Caco-2 (cell line): ENCODE results near the gene LRP1. TPM values are rescaled to one million over a fixed set of nuclear protein-coding genes. Genes with fewer than 3 reads are reported as not detected.

Source experiments
- BruUV-seq: library from RNA; stranded (reverse); fragments of 400-500 nt; replicated peaks from 2 replicates; lab custom pipeline; 2021; lab: Mats Ljungman, UMichigan
- CTCF ChIA-PET: fragments of 300-600 bp; sonication (Branson Sonifier 250); formaldehyde crosslinking; loops from one replicate; lab custom pipeline; 2022; ENCODE audit warnings: antibody characterized with exemption; lab: Charles Lee
- POLR2A ChIA-PET: fragments of 300-600 bp; sonication (Branson Sonifier 250); formaldehyde crosslinking; loops from one replicate; lab custom pipeline; 2022; ENCODE audit warnings: antibody characterized with exemption; lab: Charles Lee
- DNase-seq, 2 experiments: peaks; one replicate each; pipeline versions ENCODE4 v3.0.0 to v3.0.0-alpha.2; 2020 to 2022
- H3K27me3 ChIP-seq: replicated peaks from 2 replicates; pipeline ENCODE4 v1.6.0; 2011; ENCODE audit warnings: low read length; ENCODE audit not compliant: control insufficient read depth, insufficient read depth
- H3K36me3 ChIP-seq: 2 replicates; pipeline ENCODE4 v1.5.1; 2011; ENCODE audit warnings: low read length; ENCODE audit not compliant: control insufficient read depth, insufficient read depth
- H3K4me1 ChIP-seq: fragments of 250-450 bp; sonication (Bioruptor Pico); 2 replicates; pipeline ENCODE4 v1.5.1; 2020; ENCODE audit warnings: mild to moderate bottlenecking
- H3K4me3 ChIP-seq: 2 replicates; pipeline ENCODE4 v1.5.1; 2011; ENCODE audit warnings: low read depth, mild to moderate bottlenecking, control low read depth, low read length
- H3K9me3 ChIP-seq: fragments of 250-450 bp; sonication (Bioruptor Pico); 2 replicates; pipeline ENCODE4 v1.5.1; 2020; ENCODE audit warnings: mild to moderate bottlenecking, moderate library complexity
- H3K27ac Mint-ChIP-seq: one replicate; pipeline ENCODE4 v1.8.0; 2022; ENCODE audit warnings: mixed read lengths; ENCODE audit not compliant: unreplicated experiment
- H3K27me3 Mint-ChIP-seq: one replicate; pipeline ENCODE4 v1.8.0; 2022; ENCODE audit warnings: mixed read lengths; ENCODE audit not compliant: insufficient read depth, unreplicated experiment
- H3K36me3 Mint-ChIP-seq: one replicate; pipeline ENCODE4 v1.8.0; 2022; ENCODE audit warnings: mild to moderate bottlenecking, mixed read lengths; ENCODE audit not compliant: insufficient read depth, unreplicated experiment
- H3K4me1 Mint-ChIP-seq: one replicate; pipeline ENCODE4 v1.8.0; 2022; ENCODE audit warnings: low read depth, mixed read lengths; ENCODE audit not compliant: unreplicated experiment
- H3K4me3 Mint-ChIP-seq: one replicate; pipeline ENCODE4 v1.8.0; 2022; ENCODE audit warnings: mild to moderate bottlenecking, moderate library complexity, mixed read lengths; ENCODE audit not compliant: unreplicated experiment
- H3K9me3 Mint-ChIP-seq: one replicate; pipeline ENCODE4 v1.8.0; 2022; ENCODE audit warnings: mixed read lengths; ENCODE audit not compliant: unreplicated experiment
- intact Hi-C: fragments of 100-400 bp; cut with micrococcal nuclease; formaldehyde crosslinking; loops from one replicate; pipeline ENCODE4 v1.10.0; 2022; ENCODE audit not compliant: unreplicated experiment
- total RNA-seq: library from RNA; stranded (reverse); gene quantifications from 2 replicates; pipeline ENCODE4 v1.2.3, GENCODE V29; 2022
- TF ChIP-seq, protein P1 (sequence below), 2 experiments: fragments of 200-600 bp in 1 of 2; IDR thresholded peaks; 1 replicate in 1 of 2; 2 replicates in 1 of 2; pipeline versions ENCODE4 v1.5.1 to v1.8.0; 2011 to 2022; ENCODE audit warnings: antibody characterized with exemption in 1 of 2, control low read depth in 1 of 2, inconsistent platforms in 1 of 2, low read depth in 1 of 2, low read length in 1 of 2, mild to moderate bottlenecking in 1 of 2, moderate library complexity in 1 of 2; ENCODE audit not compliant: insufficient read depth in 1 of 2, severe bottlenecking in 1 of 2, unreplicated experiment in 1 of 2

LRP1 gene
- total RNA-seq, 1 experiment from 2014 or later, result 111 TPM

DNA sequence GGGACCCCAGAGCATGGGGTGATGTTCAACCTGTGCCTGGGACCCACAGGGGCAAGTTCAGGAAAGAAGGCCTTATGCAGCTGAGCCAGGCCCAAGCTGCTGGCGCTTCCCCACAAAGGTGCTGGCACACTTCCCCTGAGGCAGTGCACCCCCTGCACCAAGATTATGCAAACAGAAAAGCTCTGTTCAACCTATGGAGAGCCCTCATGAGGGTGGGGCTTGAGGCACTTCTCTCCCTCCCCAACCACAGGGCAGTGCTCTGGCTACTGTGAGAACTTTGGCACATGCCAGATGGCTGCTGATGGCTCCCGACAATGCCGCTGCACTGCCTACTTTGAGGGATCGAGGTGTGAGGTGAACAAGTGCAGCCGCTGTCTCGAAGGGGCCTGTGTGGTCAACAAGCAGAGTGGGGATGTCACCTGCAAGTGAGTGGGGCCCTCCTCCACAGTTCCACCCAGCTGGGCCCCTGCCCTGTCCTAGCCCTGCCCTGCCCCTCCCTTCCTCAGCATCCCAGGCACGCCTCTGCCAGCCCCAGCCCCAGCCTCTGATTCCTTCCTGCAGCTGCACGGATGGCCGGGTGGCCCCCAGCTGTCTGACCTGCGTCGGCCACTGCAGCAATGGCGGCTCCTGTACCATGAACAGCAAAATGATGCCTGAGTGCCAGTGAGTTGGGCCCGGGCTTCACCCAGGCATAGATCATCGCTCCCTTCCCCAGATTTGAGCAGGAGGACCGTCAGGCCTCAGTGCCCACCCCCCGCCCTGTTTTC lies 82.8 kb downstream of the LRP1 start:
- Histone ChIP-seq H3K36me3 (no peaks in the 10 kb centered on the region; the same call in none of the 2 replicates), H3K9me3 (no peaks in the 10 kb centered on the region), H3K27me3 (peaks cover 3% of the 10 kb centered on the region; the same call in 1 of the 2 replicates), H3K4me1 (peaks cover 19% of the 10 kb centered on the region), H3K4me3 (no peak overlapping the region)
- H3K36me3 Mint-ChIP-seq, result peaks cover 53% of the 10 kb centered on the region
- BruUV-seq, result no TSS peak
- CTCF ChIA-PET, result no interaction called here
- H3K27ac Mint-ChIP-seq, result no peak overlapping the region
- peaks cover 10% of the 10 kb centered on the region for H3K27me3 Mint-ChIP-seq
- POLR2A ChIA-PET, result no interaction called here
- intact Hi-C loops, result no loop called here
- DNase-seq, result no peak
- no peaks in the 10 kb centered on the region for H3K9me3 Mint-ChIP-seq
- peaks cover 22% of the 10 kb centered on the region for H3K4me1 Mint-ChIP-seq
- H3K4me3 Mint-ChIP-seq, result no peak overlapping the region
- TF ChIP-seq, protein P1, sequence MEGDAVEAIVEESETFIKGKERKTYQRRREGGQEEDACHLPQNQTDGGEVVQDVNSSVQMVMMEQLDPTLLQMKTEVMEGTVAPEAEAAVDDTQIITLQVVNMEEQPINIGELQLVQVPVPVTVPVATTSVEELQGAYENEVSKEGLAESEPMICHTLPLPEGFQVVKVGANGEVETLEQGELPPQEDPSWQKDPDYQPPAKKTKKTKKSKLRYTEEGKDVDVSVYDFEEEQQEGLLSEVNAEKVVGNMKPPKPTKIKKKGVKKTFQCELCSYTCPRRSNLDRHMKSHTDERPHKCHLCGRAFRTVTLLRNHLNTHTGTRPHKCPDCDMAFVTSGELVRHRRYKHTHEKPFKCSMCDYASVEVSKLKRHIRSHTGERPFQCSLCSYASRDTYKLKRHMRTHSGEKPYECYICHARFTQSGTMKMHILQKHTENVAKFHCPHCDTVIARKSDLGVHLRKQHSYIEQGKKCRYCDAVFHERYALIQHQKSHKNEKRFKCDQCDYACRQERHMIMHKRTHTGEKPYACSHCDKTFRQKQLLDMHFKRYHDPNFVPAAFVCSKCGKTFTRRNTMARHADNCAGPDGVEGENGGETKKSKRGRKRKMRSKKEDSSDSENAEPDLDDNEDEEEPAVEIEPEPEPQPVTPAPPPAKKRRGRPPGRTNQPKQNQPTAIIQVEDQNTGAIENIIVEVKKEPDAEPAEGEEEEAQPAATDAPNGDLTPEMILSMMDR (IDR thresholded peaks at IDR 0.05; ENCODE audit: insufficient read depth in 1 of 2, low read depth in 1 of 2, low read length in 1 of 2, severe bottlenecking in 1 of 2, unreplicated experiment in 1 of 2), result no peak

DNA sequence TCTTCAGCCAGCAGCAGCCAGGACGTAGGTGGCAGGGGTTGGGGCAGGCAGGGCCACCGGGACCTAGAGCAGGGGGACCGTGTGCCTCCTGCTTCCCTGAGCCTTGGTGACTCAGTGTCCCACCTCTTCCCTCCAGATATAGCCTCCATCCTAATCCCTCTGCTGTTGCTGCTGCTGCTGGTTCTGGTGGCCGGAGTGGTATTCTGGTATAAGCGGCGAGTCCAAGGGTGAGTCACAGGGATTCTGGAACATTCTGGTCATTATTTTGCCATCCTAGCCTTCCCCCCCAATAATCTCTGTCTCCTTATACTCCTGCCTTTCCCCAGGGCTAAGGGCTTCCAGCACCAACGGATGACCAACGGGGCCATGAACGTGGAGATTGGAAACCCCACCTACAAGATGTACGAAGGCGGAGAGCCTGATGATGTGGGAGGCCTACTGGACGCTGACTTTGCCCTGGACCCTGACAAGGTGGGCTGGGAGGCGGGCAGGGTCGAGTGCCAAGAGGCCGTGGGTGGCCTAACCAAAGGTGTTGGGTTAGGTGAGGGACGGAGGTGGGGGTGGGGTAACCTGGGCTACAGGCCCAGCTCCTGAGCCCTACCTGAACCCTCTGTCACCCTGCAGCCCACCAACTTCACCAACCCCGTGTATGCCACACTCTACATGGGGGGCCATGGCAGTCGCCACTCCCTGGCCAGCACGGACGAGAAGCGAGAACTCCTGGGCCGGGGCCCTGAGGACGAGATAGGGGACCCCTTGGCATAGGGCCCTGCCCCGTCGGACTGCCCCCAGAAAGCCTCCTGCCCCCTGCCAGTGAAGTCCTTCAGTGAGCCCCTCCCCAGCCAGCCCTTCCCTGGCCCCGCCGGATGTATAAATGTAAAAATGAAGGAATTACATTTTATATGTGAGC lies 83.8 kb downstream of the LRP1 start:
- H3K27me3 Mint-ChIP-seq, result peaks cover 10% of the 10 kb centered on the region
- Histone ChIP-seq H3K27me3 (peaks cover 3% of the 10 kb centered on the region; the same call in 1 of the 2 replicates), H3K9me3 (no peaks in the 10 kb centered on the region), H3K4me1 (peaks cover 20% of the 10 kb centered on the region), H3K36me3 (no peaks in the 10 kb centered on the region; the same call in none of the 2 replicates), H3K4me3 (no peak overlapping the region)
- intact Hi-C loops, result no loop called here
- TSS peak; percentile 40 for BruUV-seq
- no peak overlapping the region for H3K27ac Mint-ChIP-seq
- no peak for DNase-seq
- H3K36me3 Mint-ChIP-seq, result peaks cover 46% of the 10 kb centered on the region
- no peaks in the 10 kb centered on the region for H3K9me3 Mint-ChIP-seq
- H3K4me1 Mint-ChIP-seq, result peaks cover 22% of the 10 kb centered on the region
- ChIA-PET POLR2A (no interaction called here), CTCF (interaction anchor here (0.6 to 3.0 kb wide), 3 partner anchors 18 to 435 kb away, joined by 5 to 80 read pairs (median 27); partner anchors contain the start of gene SHMT2)
- TF ChIP-seq, protein P1 (IDR thresholded peaks at IDR 0.05; ENCODE audit: insufficient read depth in 1 of 2, low read depth in 1 of 2, low read length in 1 of 2, severe bottlenecking in 1 of 2, unreplicated experiment in 1 of 2), result no peak
- H3K4me3 Mint-ChIP-seq, result no peak overlapping the region

DNA sequence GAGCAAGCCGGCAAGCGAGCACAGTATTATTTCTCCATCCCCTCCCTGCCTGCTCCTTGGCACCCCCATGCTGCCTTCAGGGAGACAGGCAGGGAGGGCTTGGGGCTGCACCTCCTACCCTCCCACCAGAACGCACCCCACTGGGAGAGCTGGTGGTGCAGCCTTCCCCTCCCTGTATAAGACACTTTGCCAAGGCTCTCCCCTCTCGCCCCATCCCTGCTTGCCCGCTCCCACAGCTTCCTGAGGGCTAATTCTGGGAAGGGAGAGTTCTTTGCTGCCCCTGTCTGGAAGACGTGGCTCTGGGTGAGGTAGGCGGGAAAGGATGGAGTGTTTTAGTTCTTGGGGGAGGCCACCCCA lies 84.4 kb downstream of the LRP1 start:
- no peaks in the 10 kb centered on the region for H3K9me3 Mint-ChIP-seq
- intact Hi-C loops, result loop anchor here (1.0 kb wide), 1 partner anchor 250 kb away; no protein-coding TSS in a partner anchor
- H3K36me3 Mint-ChIP-seq, result peaks cover 40% of the 10 kb centered on the region
- BruUV-seq, result no TSS peak
- Histone ChIP-seq H3K27me3 (peaks cover 5% of the 10 kb centered on the region), H3K9me3 (no peaks in the 10 kb centered on the region), H3K36me3 (no peaks in the 10 kb centered on the region; the same call in none of the 2 replicates), H3K4me3 (no peak overlapping the region), H3K4me1 (peaks cover 20% of the 10 kb centered on the region)
- ChIA-PET CTCF (interaction anchor here (0.6 to 3.0 kb wide), 8 partner anchors 9 to 435 kb away, joined by 3 to 80 read pairs (median 6); partner anchors contain the start of genes LRP1 and SHMT2), POLR2A (interaction anchor here (1.2 kb wide), 1 partner anchor 27 kb away, joined by 3 read pairs; no protein-coding TSS in a partner anchor)
- no peak overlapping the region for H3K27ac Mint-ChIP-seq
- peaks cover 14% of the 10 kb centered on the region for H3K27me3 Mint-ChIP-seq
- H3K4me1 Mint-ChIP-seq, result peaks cover 28% of the 10 kb centered on the region
- H3K4me3 Mint-ChIP-seq, result no peak overlapping the region
- TF ChIP-seq, protein P1 (IDR thresholded peaks at IDR 0.05; ENCODE audit: insufficient read depth in 1 of 2, low read depth in 1 of 2, low read length in 1 of 2, severe bottlenecking in 1 of 2, unreplicated experiment in 1 of 2), result no peak
- DNase-seq, result no peak
